GM12891 (cell line): ENCODE data around the gene ABCG5.

Experiments
- POLR2A ChIP-seq: IDR thresholded peaks from 2 replicates; pipeline ENCODE4 v1.6.1; 2011; ENCODE audit warnings: low read depth, low read length, control low read depth
- TAF1 ChIP-seq: IDR thresholded peaks from 2 replicates; pipeline ENCODE4 v1.6.1; 2011; ENCODE audit warnings: low read depth, low read length, control low read depth

DNA sequence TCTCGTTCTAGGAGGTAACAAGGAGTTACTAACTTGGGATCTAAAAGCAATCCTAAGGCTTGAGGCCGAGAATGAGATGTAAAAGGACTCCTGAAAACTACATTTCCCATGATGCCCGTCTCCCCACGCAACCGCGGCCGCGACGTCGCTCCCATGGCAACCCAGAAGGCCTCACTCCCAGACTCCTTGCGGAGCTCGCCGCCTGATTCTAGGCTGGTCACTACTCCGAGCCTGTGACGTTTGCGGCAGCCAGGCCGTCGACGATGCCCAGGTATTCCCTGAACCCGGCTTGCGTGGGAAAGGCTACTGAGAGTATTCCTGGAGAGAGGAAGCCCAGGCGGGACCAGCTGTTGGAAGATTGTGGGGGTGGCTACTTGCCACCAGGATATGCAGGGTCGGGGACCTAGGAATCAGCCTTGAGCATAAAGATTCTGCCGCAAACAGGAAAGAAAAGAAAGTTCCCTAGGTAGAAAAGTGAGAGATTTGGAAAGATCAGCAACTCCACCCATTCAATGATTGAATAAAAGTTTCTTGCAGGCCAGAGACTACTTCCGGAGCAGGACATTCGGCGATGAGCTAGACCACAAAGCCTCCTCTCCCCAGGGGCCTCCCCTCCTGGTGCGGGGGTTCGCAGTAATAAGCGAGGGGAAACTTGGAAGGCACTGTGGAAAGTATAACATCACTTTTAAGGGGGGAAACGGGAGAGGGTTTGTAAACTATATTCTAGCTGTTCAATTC is 64.6 kb downstream of the ABCG5 start, which contains the start of gene DYNC2LI1:
- TF ChIP-seq TAF1 (no peak), POLR2A (no peak)
